ENCODE results near the gene TMEM82.

- TF ChIP-seq, protein P1, sequence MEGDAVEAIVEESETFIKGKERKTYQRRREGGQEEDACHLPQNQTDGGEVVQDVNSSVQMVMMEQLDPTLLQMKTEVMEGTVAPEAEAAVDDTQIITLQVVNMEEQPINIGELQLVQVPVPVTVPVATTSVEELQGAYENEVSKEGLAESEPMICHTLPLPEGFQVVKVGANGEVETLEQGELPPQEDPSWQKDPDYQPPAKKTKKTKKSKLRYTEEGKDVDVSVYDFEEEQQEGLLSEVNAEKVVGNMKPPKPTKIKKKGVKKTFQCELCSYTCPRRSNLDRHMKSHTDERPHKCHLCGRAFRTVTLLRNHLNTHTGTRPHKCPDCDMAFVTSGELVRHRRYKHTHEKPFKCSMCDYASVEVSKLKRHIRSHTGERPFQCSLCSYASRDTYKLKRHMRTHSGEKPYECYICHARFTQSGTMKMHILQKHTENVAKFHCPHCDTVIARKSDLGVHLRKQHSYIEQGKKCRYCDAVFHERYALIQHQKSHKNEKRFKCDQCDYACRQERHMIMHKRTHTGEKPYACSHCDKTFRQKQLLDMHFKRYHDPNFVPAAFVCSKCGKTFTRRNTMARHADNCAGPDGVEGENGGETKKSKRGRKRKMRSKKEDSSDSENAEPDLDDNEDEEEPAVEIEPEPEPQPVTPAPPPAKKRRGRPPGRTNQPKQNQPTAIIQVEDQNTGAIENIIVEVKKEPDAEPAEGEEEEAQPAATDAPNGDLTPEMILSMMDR (tag by site-specific recombination; IDR thresholded peaks at IDR 0.05) = no peak
- TF ChIP-seq YY1 (tag by site-specific recombination; IDR thresholded peaks at IDR 0.05) (no peak), ZBTB20 (tag by site-specific recombination; IDR thresholded peaks at IDR 0.05) (no peak), WT1 (tag by site-specific recombination; IDR thresholded peaks at IDR 0.05) (no peak), KLF16 (tag by site-specific recombination; IDR thresholded peaks at IDR 0.05) (no peak), SALL2 (tag by site-specific recombination; IDR thresholded peaks at IDR 0.05; ENCODE audit: borderline replicate concordance) (no peak), ZNF354C (tag by site-specific recombination; IDR thresholded peaks at IDR 0.05; ENCODE audit: borderline replicate concordance, low read depth) (no peak)
Observed at GRCh38 chr1:15751717-15752116, 9.4 kb downstream of the TMEM82 start.
